SK-N-SH (cell line): ENCODE results near the gene SLC26A11. TPM values are rescaled to one million over a fixed set of nuclear protein-coding genes. Genes with fewer than 3 reads are reported as not detected.
"Not testable (repeated sequence)": the region's sequence is repeated elsewhere in the genome, so short reads cannot be mapped to it uniquely, and the experiment has no call there.

Source experiments
- CTCF ChIA-PET: fragments of 300-600, 350-600 bp; formaldehyde crosslinking; extraction: SDS; loops from one replicate; lab custom pipeline; 2021; lab: Yijun Ruan, JAX
- POLR2A ChIA-PET: fragments of 350-600 bp; sonication (Branson Sonifier 250); formaldehyde crosslinking; extraction: SDS; loops from one replicate; lab custom pipeline; 2020; ENCODE audit warnings: antibody characterized with exemption, inconsistent platforms; lab: Yijun Ruan, JAX
- DNase-seq: peaks from one replicate; pipeline ENCODE4 v3.0.0; 2012
- H2AFZ ChIP-seq: fragments of 200-600 bp; sonication (generic); 2 replicates; pipeline ENCODE4 v1.8.1; 2016; ENCODE audit warnings: antibody characterized with exemption, mild to moderate bottlenecking, low read depth
- H3F3A ChIP-seq: fragments of 200-600 bp; sonication (generic); replicated peaks from 2 replicates; pipeline ENCODE3; 2016; ENCODE audit warnings: antibody characterized with exemption, mild to moderate bottlenecking; ENCODE audit not compliant: insufficient read depth
- H3K27ac ChIP-seq, 2 experiments: fragments of 200-500 bp in 1 of 2; fragments of 200-600 bp in 1 of 2; sonication (Bioruptor generic) in 1 of 2; sonication (generic), shearing (Covaris generic) in 1 of 2; 2 replicates each; pipeline versions ENCODE4 v1.5.1 to v1.6.1; 2014 to 2016; ENCODE audit warnings: low read depth in 2 of 2, inconsistent platforms in 1 of 2, low read length in 1 of 2, mild to moderate bottlenecking in 1 of 2, mixed read lengths in 1 of 2
- H3K27me3 ChIP-seq: fragments of 200-600 bp; sonication (generic), shearing (Covaris generic); 2 replicates; pipeline ENCODE4 v1.6.1; 2016; ENCODE audit warnings: mixed run types; ENCODE audit not compliant: insufficient read depth
- H3K36me3 ChIP-seq, 2 experiments: fragments of 200-500 bp in 1 of 2; fragments of 200-600 bp in 1 of 2; sonication (Bioruptor generic) in 1 of 2; sonication (generic) in 1 of 2; replicated peaks in 1 of 2; 2 replicates each; pipeline versions ENCODE3 to v1.5.1; 2014 to 2016; ENCODE audit warnings: low read length in 1 of 2, mild to moderate bottlenecking in 1 of 2; ENCODE audit not compliant: insufficient read depth in 2 of 2, control insufficient read depth in 1 of 2
- H3K4me1 ChIP-seq, 2 experiments: fragments of 200-500 bp in 1 of 2; fragments of 200-600 bp in 1 of 2; sonication (Bioruptor generic) in 1 of 2; sonication (generic), shearing (Covaris generic) in 1 of 2; 2 replicates each; pipeline versions ENCODE4 v1.5.1 to v1.6.1; 2014 to 2016; ENCODE audit warnings: low read depth in 1 of 2, low read length in 1 of 2, mixed run types in 1 of 2; ENCODE audit not compliant: insufficient read depth in 2 of 2, control insufficient read depth in 1 of 2
- H3K4me2 ChIP-seq: fragments of 200-600 bp; sonication (generic), shearing (Covaris generic); 2 replicates; pipeline ENCODE4 v1.6.1; 2017; ENCODE audit warnings: mixed run types
- H3K4me3 ChIP-seq, 2 experiments: fragments of 200-500 bp in 1 of 2; fragments of 200-600 bp in 1 of 2; sonication (Bioruptor generic) in 1 of 2; sonication (generic), shearing (Covaris generic) in 1 of 2; 2 replicates each; pipeline versions ENCODE4 v1.5.1 to v1.8.1; 2014 to 2016; ENCODE audit warnings: low read depth in 2 of 2, inconsistent platforms in 1 of 2, low read length in 1 of 2, mild to moderate bottlenecking in 1 of 2, mixed read lengths in 1 of 2, moderate library complexity in 1 of 2
- H3K79me2 ChIP-seq: fragments of 200-600 bp; sonication (generic); 2 replicates; pipeline ENCODE4 v1.8.1; 2017; ENCODE audit warnings: mild to moderate bottlenecking; ENCODE audit not compliant: insufficient read depth
- H3K9ac ChIP-seq: fragments of 200-600 bp; sonication (generic); 2 replicates; pipeline ENCODE4 v1.6.1; 2017; ENCODE audit warnings: mixed run types
- H3K9me2 ChIP-seq: fragments of 200-600 bp; sonication (generic); 2 replicates; pipeline ENCODE4 v1.6.1; 2017; ENCODE audit warnings: mixed run types
- H3K9me3 ChIP-seq: fragments of 200-600 bp; sonication (generic); 2 replicates; pipeline ENCODE4 v1.6.1; 2017; ENCODE audit warnings: mixed run types, mild to moderate bottlenecking, moderate library complexity
- H4K20me1 ChIP-seq: fragments of 200-600 bp; sonication (generic); 2 replicates; pipeline ENCODE4 v1.6.1; 2017; ENCODE audit warnings: mild to moderate bottlenecking, mixed run types; ENCODE audit not compliant: insufficient read depth
- WGBS: methylation state at CpG from one replicate; pipeline ENCODE4 v1.1.6; 2017; ENCODE audit warnings: low lambda C conversion rate; 5-methylcytosine and 5-hydroxymethylcytosine counted together
- polyA plus RNA-seq, 3 experiments: library from polyadenylated mRNA; depleted of rRNA; stranded (reverse); fragments of >200 nt; gene quantifications; 2 replicates each; pipeline ENCODE4 v1.2.3, GENCODE V29; 2012

SLC26A11 gene
- polyA plus RNA-seq, 1 of the 3 experiments (the other 2 are of a cell fraction): 35.9 TPM

DNA sequence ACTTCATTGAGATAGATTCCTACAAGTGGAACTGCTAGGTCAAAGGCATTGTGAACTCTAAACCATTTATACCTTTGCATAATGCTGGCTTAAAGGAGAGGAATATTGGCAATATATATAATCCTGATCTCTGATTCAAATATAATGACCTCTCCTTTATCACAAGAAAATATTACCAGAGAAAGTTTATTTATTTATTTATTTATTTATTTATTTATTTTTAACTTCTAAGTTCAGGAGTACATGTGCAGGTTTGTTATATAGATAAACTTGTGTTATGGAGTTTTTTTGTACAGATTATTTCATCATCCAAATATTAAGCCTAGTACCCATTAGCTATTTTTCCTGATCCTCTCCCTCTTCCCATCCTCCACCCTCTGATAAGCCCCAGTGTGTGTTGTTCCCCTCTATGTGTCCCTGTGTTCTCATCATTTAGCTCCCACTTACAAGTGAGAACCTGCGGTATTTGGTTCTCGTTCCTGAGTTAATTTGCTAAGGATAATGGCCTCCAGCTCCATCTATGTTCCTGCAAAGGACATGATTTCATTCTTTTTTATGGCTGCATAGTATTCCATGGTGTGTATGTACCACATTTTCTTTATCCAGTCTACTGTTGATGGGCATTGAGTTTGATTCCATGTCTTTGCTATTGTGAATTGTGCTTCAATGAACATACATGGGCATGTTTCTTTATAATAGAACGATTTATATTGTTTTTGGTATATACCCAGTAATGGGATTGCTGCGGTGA, 79.3 kb downstream of the SLC26A11 start:
- H3K9me2 ChIP-seq, H3K4me2 ChIP-seq, H3K27ac ChIP-seq, CTCF ChIA-PET, H3K9me3 ChIP-seq, DNase-seq, H3K27me3 ChIP-seq, H3F3A ChIP-seq, H2AFZ ChIP-seq, H3K9ac ChIP-seq, POLR2A ChIA-PET, H4K20me1 ChIP-seq, H3K4me1 ChIP-seq, H3K79me2 ChIP-seq, H3K4me3 ChIP-seq: not testable (repeated sequence)
- 98% methylated on average over 4 of the region's 4 CpGs for WGBS
- peaks cover 61 to 92% of the 10 kb centered on the region in 2 experiments for H3K36me3 ChIP-seq

DNA sequence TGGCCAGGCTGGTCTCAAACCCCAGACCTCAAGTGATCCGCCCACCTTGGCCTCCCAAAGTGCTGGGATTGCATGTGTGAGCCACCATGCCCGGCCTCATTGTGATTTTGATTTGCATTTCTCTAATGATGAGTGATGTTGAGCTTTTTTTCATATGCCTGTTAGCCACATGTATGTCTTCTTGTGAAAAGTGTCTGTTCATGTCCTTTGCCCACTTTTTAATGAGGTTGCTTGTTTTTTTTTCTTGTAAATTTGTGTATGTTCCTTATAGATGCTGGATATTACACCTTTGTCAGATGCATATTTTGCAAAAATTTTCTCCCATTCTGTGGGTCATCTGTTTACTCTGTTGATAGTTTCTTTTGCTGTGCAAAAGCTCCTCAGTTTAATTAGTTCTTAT, 80.5 kb downstream of the SLC26A11 start:
- CTCF ChIA-PET, H3K9ac ChIP-seq, H3F3A ChIP-seq, H3K27ac ChIP-seq, H3K9me3 ChIP-seq, H3K4me1 ChIP-seq, POLR2A ChIA-PET, H3K79me2 ChIP-seq, H3K27me3 ChIP-seq, H2AFZ ChIP-seq, H3K4me2 ChIP-seq, H3K4me3 ChIP-seq, DNase-seq, H4K20me1 ChIP-seq, H3K9me2 ChIP-seq: not testable (repeated sequence)
- WGBS: 100% methylated on average over 2 of the region's 2 CpGs
- H3K36me3 ChIP-seq: peaks cover 51 to 92% of the 10 kb centered on the region in 2 experiments

Other genes starting within 250 kb of the SLC26A11 start
- 14.5 and 15.3 TPM in 2 replicates for gene TBC1D16, start 184.6 kb upstream of the SLC26A11 start, polyA plus RNA-seq (2012; rRNA removed)
- 17.3 and 21.6 TPM in 2 replicates for gene CCDC40, start 183.8 kb upstream of the SLC26A11 start, polyA plus RNA-seq (2012; rRNA removed)
- gene GAA, start 118.8 kb upstream of the SLC26A11 start, polyA plus RNA-seq (2012; rRNA removed): 19.5 and 27.3 TPM in 2 replicates
- 173 and 335 TPM in 2 replicates for gene EIF4A3, start 73.3 kb upstream of the SLC26A11 start, polyA plus RNA-seq (2012; rRNA removed)
- 0.05 TPM in 1 of 2 replicates, not detected in the other for gene CARD14, start 50.4 kb upstream of the SLC26A11 start, polyA plus RNA-seq (2012; rRNA removed)
- 96.5 and 161 TPM in 2 replicates for gene SGSH, start 94 bp upstream of the SLC26A11 start, polyA plus RNA-seq (2012; rRNA removed)
- gene RNF213, start 40.4 kb downstream of the SLC26A11 start, polyA plus RNA-seq (2012; rRNA removed): 53.5 and 57.5 TPM in 2 replicates
- 83.6 and 90.3 TPM in 2 replicates for gene ENDOV, start 194.7 kb downstream of the SLC26A11 start, polyA plus RNA-seq (2012; rRNA removed)